Measurements from ENCODE around the gene GAL3ST1.

GAL3ST1 gene

GRCh38 chr22:30531651-30532608 is 42.5 kb downstream of the GAL3ST1 start:
- DNase-seq = no peak

GRCh38 chr22:30526656-30527055 is 47.8 kb downstream of the GAL3ST1 start:
- DNase-seq = no peak

DNA sequence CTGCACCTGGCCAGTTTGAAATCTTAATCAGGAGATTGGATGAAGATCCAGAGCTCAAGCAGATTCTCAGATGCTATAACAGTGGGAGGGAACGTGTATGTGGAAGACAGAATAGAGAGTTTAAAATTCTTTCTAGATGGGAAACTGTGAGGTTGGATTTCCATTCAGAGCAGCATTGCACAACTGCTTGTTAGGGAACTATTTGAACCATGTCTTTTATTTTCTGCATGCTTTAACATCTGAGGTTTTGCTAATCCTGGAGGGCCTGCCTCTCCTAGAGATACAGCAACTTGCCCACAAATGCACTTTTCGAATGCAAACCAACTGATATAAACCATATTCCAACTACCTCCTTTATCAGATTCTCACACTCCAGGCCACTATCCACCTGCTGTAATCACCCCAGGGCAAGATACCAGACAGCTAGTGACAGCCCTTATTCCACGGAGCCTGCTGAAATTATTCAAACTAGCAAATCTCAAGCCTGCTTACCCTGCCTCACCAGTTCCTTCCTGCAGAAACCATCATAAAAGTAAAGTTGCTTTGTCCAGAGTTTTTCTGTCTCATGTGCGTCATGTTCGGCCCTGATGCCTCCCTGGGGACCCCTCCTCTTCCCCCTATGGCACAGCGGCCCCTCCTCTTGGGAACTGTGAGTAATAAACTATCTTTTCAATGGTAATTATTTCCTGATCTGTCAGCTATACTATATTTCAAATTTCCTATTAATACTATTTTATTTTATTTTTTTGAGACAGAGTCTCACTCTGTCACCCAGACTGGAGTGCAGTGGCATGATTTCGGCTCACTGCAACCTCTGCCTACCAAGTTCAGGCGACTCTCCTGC is 50.6 kb downstream of the GAL3ST1 start:
- DNase-seq = no peak

DNA sequence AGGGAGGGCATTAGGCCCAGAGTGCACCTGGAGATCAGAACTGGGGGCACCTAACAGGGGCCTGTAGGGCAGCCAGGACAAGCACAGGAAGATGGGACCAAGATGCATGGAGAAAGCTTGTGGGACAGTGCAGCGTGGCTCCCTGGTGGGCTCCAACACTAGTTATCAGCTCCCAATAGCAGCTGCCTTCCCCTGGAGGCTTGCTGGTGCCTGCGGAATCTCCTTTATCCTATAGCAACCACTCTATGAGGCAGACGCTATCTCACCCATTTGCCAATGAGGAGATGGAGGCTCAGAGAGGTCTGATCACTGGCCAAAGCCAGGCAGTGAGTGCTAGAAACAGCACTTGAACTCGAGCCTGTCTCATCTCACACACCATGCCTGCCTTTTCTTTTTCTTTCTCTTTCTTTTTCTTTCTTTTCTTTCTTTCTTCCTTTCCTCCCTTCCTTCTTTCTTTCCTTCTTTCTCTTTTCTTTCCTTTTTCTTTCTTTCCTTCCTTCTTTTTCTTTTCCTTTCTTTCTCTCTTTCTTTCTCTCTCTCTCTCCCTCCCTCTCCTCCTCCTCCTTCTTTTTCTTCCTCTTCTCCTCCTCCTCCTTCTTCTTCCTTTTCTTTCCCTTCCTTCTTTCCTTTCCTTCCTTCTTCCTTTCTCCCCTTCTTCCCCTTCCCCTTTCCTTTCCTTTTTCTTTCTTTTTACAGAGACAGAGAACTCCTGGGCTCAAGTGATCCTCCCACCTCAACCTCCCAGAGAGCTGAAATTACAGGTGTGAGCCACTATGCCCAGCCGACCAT is 52.9 kb downstream of the GAL3ST1 start:
- DNase-seq = no peak

DNA sequence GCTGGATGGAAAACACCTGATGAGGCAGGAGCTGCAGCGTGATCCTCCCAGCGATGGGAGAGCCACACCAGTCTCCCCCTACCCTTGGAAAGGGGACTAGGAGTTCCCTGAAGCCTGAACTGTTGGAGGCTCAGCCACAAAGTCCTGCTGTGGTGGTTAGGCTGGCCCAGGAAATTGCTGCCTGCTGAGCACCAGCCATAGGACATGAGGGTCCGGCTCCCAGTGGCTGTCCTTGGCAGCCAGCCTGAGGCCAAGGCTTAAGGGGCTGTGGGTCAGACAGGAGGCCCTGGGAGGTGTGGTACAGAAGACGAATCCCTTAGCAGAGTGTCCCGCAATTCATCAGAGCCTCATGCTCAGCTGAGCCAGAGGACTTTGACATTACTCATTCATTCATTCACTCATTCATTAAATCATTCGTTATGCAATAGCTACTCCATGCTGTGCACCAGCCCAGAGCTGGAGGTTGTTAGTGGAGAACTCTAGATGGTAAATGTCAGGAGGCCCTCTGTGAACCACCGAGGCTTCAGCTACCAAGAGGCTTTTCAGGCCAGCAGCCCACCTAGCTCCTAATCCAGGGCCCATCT is 54.5 kb downstream of the GAL3ST1 start:
- no peak for DNase-seq

GRCh38 chr22:30516731-30517130 is 57.7 kb downstream of the GAL3ST1 start:
- no peak for DNase-seq

DNA sequence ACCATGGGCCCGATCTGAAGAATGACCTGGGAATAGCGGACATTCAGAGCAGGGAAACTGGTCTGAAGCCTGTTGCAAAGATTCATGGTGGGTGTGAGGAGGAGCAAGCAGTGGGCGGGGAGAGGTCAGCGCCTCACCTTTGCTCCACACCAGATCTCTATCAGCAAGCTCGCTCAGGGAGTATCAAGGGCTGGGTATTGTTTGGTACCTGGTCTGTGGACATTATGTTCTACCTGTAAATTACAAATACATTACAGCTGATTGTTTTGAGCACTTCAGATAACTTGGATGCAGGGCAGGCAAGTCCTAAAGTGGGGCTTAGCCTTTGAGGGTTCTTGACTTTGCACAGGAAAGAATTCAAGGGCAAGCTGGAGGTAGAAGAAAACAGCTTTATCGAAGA is 58.2 kb downstream of the GAL3ST1 start:
- no peak for DNase-seq

GRCh38 chr22:30514252-30514651 is 60.2 kb downstream of the GAL3ST1 start:
- DNase-seq = no peak

GRCh38 chr22:30513462-30513861 is 61.0 kb downstream of the GAL3ST1 start:
- no peak for DNase-seq

GRCh38 chr22:30511911-30512310 is 62.6 kb downstream of the GAL3ST1 start:
- no peak for DNase-seq

DNA sequence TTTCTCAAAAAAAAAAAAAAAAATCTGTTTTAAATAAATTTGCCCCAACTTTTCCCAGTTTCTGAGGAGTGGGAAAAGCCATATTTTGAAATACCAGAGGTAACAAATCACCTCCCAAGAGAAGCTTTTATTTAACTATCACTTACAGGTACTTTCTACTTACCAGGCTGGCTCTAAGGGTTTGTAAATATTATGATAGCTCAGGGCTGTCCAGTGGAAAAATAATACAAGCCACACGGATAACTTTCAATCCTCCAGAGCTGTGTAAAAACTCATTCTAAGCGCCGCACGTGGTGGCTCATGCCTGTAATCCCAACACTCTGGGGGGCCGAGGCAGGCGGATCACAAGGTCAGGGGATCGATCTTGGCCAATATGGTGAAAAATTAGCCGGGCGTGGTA is 63.4 kb downstream of the GAL3ST1 start:
- DNase-seq = no peak

GRCh38 chr22:30508216-30508615 is 66.2 kb downstream of the GAL3ST1 start:
- no peak for DNase-seq

DNA sequence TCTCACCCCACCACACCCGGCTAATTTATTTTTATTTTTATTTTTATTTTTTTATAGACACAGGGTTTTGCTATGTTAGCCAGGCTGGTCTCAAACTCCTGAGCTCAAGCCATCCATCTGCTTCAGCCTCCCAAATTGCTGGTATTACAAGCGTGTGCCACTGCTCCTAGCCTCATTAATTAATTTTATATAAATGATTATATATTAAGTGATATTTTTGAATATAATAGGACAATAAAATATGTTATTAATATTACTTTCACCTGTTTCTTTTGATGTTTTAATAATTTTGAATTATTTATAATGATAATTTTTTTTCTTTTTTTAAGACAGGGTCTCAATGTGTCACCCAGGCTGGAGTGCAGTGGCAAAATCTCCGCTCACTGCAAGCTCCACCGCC is 66.8 kb downstream of the GAL3ST1 start:
- no peak for DNase-seq

- no peak for DNase-seq
Observed at GRCh38 chr22:30506507-30506968, 67.9 kb downstream of the GAL3ST1 start.

Measured in NCI-H2227 treated with DMSO at 0.1 percent for 48 hours (cell line).